Spleen (tissue), 7 donors: ENCODE measurements around the gene SLC39A13.

ENCODE experiments used
- POLR2AphosphoS5 ChIP-seq, 3 donors: sonication (generic); formaldehyde crosslinking; IDR thresholded peaks; one replicate each; pipeline ENCODE4 v1.5.1; 2017; ENCODE audit warnings: antibody characterized with exemption in 3 of 3
- TF ChIP-seq, protein P1 (sequence below), 11 experiments: fragments of 200-600 bp in 7 of 11; fragments of 450-650 bp in 4 of 11; sonication (generic) in 4 of 11; IDR thresholded peaks in 8 of 11; conservative IDR thresholded peaks in 3 of 11; 1 replicate in 7 of 11; 2 replicates in 4 of 11; pipeline versions ENCODE4 v1.4.0 to v1.8.0; 2016 to 2021; ENCODE audit warnings: antibody characterized with exemption in 11 of 11, inconsistent platforms in 4 of 11, mild to moderate bottlenecking in 1 of 11
- donor health status: DM: no; HTN: no; CAD: no; lungs with moderate emphysema.
- donor health status: DM: no; HTN: no; CAD: no.
- donor health status: DM: no; HTN: no; CAD: no.

DNA sequence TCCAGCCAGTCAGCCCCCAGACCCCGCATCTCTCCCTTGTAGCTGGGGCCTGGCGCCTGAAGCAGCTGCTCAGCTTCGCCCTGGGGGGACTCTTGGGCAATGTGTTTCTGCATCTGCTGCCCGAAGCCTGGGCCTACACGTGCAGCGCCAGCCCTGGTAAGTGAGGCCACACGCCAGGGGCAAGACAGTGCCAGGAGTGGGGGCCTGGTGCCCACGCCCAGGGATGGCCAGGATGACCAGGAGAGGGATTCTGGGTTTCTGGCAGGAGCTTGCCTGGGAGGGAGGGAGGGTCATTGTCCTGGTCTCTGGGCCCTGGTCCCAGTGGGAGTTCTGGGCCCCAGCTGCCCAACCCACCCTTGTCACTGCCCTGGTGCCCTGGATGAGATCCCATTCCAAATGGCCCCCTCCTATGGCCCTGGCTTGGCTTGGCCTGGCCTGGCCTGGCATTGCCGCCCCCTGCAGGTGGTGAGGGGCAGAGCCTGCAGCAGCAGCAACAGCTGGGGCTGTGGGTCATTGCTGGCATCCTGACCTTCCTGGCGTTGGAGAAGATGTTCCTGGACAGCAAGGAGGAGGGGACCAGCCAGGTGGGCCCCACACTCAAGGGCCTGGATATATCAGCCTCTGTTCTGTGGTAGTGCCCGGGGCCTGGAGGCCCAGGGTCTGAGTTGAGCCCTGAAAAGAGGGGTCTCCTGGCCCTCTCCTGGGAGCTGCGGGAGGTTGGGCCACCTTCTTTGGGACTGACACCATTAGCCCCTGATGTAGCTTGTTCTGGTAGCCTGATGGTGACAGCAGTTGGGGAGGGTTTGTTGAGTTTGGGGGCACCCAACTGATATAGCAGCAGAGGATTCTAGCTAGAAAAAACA, 3.7 kb downstream of the SLC39A13 start:
- TF ChIP-seq, protein P1, sequence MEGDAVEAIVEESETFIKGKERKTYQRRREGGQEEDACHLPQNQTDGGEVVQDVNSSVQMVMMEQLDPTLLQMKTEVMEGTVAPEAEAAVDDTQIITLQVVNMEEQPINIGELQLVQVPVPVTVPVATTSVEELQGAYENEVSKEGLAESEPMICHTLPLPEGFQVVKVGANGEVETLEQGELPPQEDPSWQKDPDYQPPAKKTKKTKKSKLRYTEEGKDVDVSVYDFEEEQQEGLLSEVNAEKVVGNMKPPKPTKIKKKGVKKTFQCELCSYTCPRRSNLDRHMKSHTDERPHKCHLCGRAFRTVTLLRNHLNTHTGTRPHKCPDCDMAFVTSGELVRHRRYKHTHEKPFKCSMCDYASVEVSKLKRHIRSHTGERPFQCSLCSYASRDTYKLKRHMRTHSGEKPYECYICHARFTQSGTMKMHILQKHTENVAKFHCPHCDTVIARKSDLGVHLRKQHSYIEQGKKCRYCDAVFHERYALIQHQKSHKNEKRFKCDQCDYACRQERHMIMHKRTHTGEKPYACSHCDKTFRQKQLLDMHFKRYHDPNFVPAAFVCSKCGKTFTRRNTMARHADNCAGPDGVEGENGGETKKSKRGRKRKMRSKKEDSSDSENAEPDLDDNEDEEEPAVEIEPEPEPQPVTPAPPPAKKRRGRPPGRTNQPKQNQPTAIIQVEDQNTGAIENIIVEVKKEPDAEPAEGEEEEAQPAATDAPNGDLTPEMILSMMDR (IDR thresholded peaks at IDR 0.05 in 8 of 11, conservative IDR thresholded peaks at IDR 0.05 in 3 of 11) = peak; percentile 59 to 94 (median 84)
- peak; percentile 62 to 85 (median 66) for TF ChIP-seq POLR2AphosphoS5 (IDR thresholded peaks at IDR 0.05)
